OCI-LY1 (cell line): ENCODE measurements around the gene NKAPD1.

Experiments used
- H2AFZ ChIP-seq: fragments of 200-600 bp; sonication (generic), shearing (Covaris generic); 2 replicates; pipeline ENCODE4 v1.6.0; 2014; ENCODE audit warnings: antibody characterized with exemption, mild to moderate bottlenecking, low read length
- H3F3A ChIP-seq: fragments of 200-600 bp; sonication (generic), shearing (Covaris generic); 2 replicates; pipeline ENCODE4 v1.6.0; 2014; ENCODE audit warnings: mild to moderate bottlenecking, antibody characterized with exemption, low read length, moderate library complexity; ENCODE audit not compliant: insufficient read depth
- H3K27ac ChIP-seq: fragments of 200-600 bp; sonication (generic); 2 replicates; pipeline ENCODE4 v1.5.1; 2014; ENCODE audit warnings: low read length, mixed run types, mild to moderate bottlenecking, low read depth; ENCODE audit not compliant: poor library complexity, severe bottlenecking
- H3K27me3 ChIP-seq: fragments of 200-600 bp; sonication (generic); 2 replicates; pipeline ENCODE4 v1.6.0; 2014; ENCODE audit warnings: antibody characterized with exemption, mild to moderate bottlenecking, low read length, moderate library complexity; ENCODE audit not compliant: insufficient read depth
- H3K36me3 ChIP-seq: fragments of 200-600 bp; sonication (generic); 2 replicates; pipeline ENCODE4 v1.6.1; 2014; ENCODE audit warnings: mild to moderate bottlenecking, antibody characterized with exemption, low read length, moderate library complexity, mixed read lengths; ENCODE audit not compliant: insufficient read depth
- H3K4me1 ChIP-seq: fragments of 200-600 bp; sonication (generic); 2 replicates; pipeline ENCODE4 v1.5.1; 2014; ENCODE audit warnings: mild to moderate bottlenecking, low read length, moderate library complexity; ENCODE audit not compliant: insufficient read depth, severe bottlenecking
- H3K4me2 ChIP-seq: fragments of 200-600 bp; sonication (generic), shearing (Covaris generic); 2 replicates; pipeline ENCODE4 v1.6.1; 2014; ENCODE audit warnings: low read length
- H3K4me3 ChIP-seq: fragments of 200-600 bp; sonication (generic); 2 replicates; pipeline ENCODE4 v1.5.1; 2014; ENCODE audit warnings: low read length, low read depth, mild to moderate bottlenecking, mixed read lengths; ENCODE audit not compliant: poor library complexity, severe bottlenecking
- H3K79me2 ChIP-seq: fragments of 200-600 bp; shearing (Covaris generic); 2 replicates; pipeline ENCODE4 v1.6.1; 2016; ENCODE audit warnings: mixed run types, low read length, mixed read lengths; ENCODE audit not compliant: insufficient read depth
- H3K9ac ChIP-seq: fragments of 200-600 bp; sonication (generic), shearing (Covaris generic); 2 replicates; pipeline ENCODE4 v1.6.1; 2014; ENCODE audit warnings: mild to moderate bottlenecking, low read length, mixed read lengths
- H3K9me2 ChIP-seq: fragments of 200-600 bp; sonication (generic), shearing (Covaris generic); 2 replicates; pipeline ENCODE4 v1.6.1; 2014; ENCODE audit warnings: low read depth, mild to moderate bottlenecking, low read length, mixed read lengths
- H3K9me3 ChIP-seq: fragments of 200-600 bp; shearing (Covaris generic); 2 replicates; pipeline ENCODE4 v1.6.1; 2014; ENCODE audit warnings: low read length, mixed read lengths
- H4K20me1 ChIP-seq: fragments of 200-600 bp; sonication (generic), shearing (Covaris generic); 2 replicates; pipeline ENCODE4 v1.6.0; 2016; ENCODE audit warnings: mild to moderate bottlenecking, low read length; ENCODE audit not compliant: insufficient read depth
- CTCF ChIP-seq: fragments of 200-600 bp; sonication (generic), shearing (Covaris generic); IDR thresholded peaks from 2 replicates; pipeline ENCODE4 v1.5.1; 2017; ENCODE audit warnings: mild to moderate bottlenecking, antibody characterized with exemption, low read length, moderate library complexity, mixed read lengths
- EZH2 ChIP-seq: fragments of 200-600 bp; sonication (generic), shearing (Covaris generic); IDR thresholded peaks from 2 replicates; pipeline ENCODE4 v1.8.0; 2017; ENCODE audit warnings: borderline replicate concordance, mixed run types, mild to moderate bottlenecking, antibody characterized with exemption, low read length, moderate library complexity, mixed read lengths

Gene NKAPD1

GRCh38 chr11:112100462-112100861, 26.4 kb downstream of the NKAPD1 start:
- Histone ChIP-seq H2AFZ (no peak overlapping the region), H4K20me1 (no peaks in the 10 kb centered on the region), H3F3A (no peaks in the 10 kb centered on the region), H3K9ac (no peak overlapping the region), H3K27ac (no peak overlapping the region), H3K4me1 (no peaks in the 10 kb centered on the region), H3K27me3 (no peaks in the 10 kb centered on the region), H3K9me2 (no peaks in the 10 kb centered on the region), H3K4me3 (no peak overlapping the region), H3K4me2 (no peak overlapping the region), H3K36me3 (peaks cover 17% of the 10 kb centered on the region; the same call in 1 of the 2 replicates), H3K9me3 (no peaks in the 10 kb centered on the region), H3K79me2 (no peaks in the 10 kb centered on the region)
- no peak for TF ChIP-seq EZH2
- TF ChIP-seq CTCF = no peak

GRCh38 chr11:112103446-112103845, 29.3 kb downstream of the NKAPD1 start:
- Histone ChIP-seq H3K4me2 (no peak overlapping the region), H3K27me3 (no peaks in the 10 kb centered on the region), H3K79me2 (no peaks in the 10 kb centered on the region), H4K20me1 (no peaks in the 10 kb centered on the region), H3K9me3 (no peaks in the 10 kb centered on the region), H3K4me1 (no peaks in the 10 kb centered on the region), H3K36me3 (peaks cover 1% of the 10 kb centered on the region; the same call in 1 of the 2 replicates), H3F3A (no peaks in the 10 kb centered on the region), H3K9ac (no peak overlapping the region), H2AFZ (no peak overlapping the region), H3K27ac (no peak overlapping the region), H3K9me2 (no peaks in the 10 kb centered on the region), H3K4me3 (no peak overlapping the region)
- TF ChIP-seq CTCF (no peak), EZH2 (no peak)

- no peak overlapping the region for H2AFZ ChIP-seq
- peaks cover 5% of the 10 kb centered on the region; the same call in 1 of the 2 replicates for H3K9me3 ChIP-seq
- no peak overlapping the region for H3K4me2 ChIP-seq
- no peaks in the 10 kb centered on the region for H3K79me2 ChIP-seq
- H4K20me1 ChIP-seq = no peaks in the 10 kb centered on the region
- no peak overlapping the region for H3K27ac ChIP-seq
- H3K36me3 ChIP-seq = no peaks in the 10 kb centered on the region
- H3K27me3 ChIP-seq = no peaks in the 10 kb centered on the region
- TF ChIP-seq EZH2 = no peak
- TF ChIP-seq CTCF = no peak
- no peaks in the 10 kb centered on the region for H3K4me1 ChIP-seq
- H3K9ac ChIP-seq = no peak overlapping the region
- no peak overlapping the region for H3K4me3 ChIP-seq
- no peaks in the 10 kb centered on the region for H3F3A ChIP-seq
- H3K9me2 ChIP-seq = no peaks in the 10 kb centered on the region
Observed at GRCh38 chr11:112106070-112106469, 32.0 kb downstream of the NKAPD1 start.
